NCI-H2029 treated with DMSO at 0.1 percent for 48 hours (cell line): ENCODE data around the gene KRT78.
"Not testable (repeated sequence)": the region's sequence is repeated elsewhere in the genome, so short reads cannot be mapped to it uniquely, and the experiment has no call there.

Source experiments
- DNase-seq: peaks from one replicate; lab custom pipeline; 2025; lab: John Stamatoyannopoulos, UW

Gene KRT78

DNA sequence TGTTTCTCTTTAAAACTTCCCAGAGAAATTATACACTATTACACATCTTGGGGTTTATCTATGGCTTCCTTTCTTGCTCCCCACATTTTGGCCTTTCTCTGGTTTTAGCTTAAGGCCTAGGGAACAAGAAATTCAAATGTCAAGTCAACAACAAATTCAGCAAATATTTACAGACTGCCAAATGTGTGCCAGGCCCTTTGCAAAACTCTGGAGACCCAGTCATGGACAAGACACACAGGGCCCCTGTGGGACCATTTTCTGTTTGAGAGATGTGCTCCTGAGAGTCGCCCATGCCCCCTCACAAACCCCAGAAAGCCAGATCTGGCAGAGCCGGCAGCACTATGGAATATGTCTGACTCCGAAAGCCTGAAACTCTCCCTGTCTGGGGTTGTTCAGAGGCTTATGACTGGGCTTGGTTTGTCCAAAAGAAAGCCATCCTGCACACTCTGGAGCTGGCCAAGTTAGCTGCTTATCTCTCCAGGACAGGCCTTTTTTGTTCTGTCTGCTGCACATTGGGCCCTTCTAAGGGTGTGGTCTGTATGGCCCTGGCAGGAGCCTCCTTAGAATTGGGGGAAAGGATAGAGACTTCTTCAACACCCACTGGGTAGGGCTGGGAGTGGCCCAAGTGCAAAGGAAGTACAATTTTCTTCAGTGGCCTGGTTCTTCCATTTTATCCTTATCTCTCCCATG is 51.8 kb downstream of the KRT78 start:
- DNase-seq = no peak

DNA sequence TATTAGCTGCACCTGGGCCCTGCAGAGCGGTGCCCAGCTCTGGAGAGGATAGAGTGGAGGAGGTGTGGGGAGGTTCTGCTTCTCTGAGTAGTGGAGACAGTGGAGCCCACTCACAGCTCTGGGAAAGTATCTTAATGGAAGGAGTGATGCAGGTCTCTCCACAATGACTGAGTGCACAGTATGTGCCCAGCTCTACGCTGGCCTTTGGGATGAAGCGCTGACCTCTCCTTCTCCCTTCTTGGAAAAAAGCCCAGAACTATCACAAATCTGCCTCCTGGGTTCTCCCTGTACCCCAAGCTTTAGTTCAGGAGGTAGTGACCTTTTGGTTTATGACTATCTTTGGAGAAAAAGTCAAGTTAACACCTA is 52.4 kb downstream of the KRT78 start:
- DNase-seq = no peak

DNA sequence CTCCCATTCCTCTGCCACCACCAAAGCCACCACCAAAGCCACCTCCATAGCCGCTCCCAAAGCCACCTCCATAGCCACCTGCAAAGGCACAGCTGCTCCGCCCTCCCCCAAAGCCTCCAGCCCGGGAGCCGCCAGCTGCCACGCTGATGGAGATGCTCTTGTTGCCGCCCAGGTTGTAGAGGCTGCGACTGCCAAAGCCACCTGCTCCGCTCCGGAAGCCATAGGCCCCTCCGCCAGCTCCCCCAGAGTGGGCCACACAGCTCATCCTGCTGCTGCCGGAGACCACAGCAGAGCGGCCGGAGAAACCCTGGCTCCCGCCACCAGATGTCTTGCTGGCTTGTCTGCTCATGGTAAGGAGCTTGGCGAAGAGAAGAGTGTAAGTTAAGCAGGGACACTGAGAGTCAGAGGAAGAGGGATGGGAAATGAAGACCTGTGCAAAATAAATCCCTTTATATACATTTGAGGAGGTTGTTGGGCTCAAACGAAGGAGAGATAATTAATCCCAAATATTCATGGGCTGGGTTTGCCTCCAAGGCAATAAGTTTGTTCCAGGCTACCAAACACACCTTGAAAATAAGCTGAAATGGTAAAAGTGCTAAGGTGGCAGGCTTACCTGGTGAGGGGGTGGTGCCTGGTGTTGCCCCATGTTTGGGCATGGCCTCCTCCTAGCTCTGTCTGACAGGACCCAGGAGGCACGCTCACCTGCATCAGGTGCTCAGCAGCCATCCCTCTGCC is 52.9 kb downstream of the KRT78 start, which contains the start of gene KRT3:
Gene KRT3 (minus strand): TSS at position 424 of the 735 bp plus-strand sequence. CDS start 75 bp downstream, at position 349.
- no peak for DNase-seq

DNA sequence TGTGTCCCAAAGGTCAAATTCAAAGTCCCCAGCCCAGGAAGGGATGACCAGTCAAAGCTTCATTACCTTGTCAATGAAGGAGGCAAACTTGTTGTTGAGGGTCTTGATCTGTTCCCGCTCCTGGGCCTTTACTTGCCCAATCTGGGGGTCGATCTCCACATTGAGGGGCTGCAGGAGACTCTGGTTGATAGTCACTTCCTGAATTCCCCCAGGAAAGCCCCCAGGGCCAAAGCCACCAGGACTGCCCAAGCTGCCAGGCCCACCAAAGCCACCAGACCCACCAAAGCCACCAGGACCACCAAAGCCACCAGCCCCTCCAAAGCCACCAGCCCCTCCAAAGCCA is 53.5 kb downstream of the KRT78 start:
- not testable (repeated sequence) for DNase-seq

DNA sequence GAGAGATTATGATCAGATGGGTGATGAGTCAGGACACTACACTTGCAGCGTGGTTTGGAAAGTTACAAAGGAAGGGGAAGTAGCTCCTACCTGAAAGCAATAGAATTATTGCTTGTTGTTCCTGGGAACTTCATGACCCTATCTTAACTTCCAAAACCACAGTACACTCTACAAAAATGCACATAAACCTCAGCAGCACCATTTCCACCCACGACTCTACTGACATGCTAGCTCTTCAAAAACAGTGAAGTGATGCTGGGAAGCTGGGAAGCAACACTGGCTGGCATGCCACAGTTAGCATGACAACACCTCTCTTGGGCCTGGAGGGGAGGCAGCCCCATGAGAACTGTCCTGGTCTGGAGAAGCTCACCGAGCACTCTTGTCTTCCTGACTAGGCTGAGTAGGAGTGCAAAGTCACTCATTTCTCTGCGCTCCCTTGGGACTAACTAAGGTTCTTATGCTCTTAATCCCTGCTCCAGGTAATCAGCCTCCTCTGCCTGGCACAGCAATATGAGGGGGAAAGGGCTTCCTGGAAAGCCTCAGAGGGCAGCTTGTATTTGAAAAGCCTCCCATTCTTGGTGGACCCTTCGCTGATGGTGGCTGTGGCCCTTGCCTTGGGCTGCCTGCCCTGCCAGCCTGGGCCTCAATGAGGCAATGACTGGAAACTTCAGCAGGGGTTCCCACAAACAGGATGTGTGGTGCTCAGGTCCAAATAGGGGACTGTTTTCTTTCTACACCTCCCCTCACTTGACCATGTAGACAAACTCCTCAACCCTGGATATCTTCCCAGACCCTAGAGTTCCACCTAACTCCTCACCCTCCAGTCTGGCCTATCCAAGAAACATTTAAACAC is 54.1 kb downstream of the KRT78 start:
- no peak for DNase-seq

DNA sequence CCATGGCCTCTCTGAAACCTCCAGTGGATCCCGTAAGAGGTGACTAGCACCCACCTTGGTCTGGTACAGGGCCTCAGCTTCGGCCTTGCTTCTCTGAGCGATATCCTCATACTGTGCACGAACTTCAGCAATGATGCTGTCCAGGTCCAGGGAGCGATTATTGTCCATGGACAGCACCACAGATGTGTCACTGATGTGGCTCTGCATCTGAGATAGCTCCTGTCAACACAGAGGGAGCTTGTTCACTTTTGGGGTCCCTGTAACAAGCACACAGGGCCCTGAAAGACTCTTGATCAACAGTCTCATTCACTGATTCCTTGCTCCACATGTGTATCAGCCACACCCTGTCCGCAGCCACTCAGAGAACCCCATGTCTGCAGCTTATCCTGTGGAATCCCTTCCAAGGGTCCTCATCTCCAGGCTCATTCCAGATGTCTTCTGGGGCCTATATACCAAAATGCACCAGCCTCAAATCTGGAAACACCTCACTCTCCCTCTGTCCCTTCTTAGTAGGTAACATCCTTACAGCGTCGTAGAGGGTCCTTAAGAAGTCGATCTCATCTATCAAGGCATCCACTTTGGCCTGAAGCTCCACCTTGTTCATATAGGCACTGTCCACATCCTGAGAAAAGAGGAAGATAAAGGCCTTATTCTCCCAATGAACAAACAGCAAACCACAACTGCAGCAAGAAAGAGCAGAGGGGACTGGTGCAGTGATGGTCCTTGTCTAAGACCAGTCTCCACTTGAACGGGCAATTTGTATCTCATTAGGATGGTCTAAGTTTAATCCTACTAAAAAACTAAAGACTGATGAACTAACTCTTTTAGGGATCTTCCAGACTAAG is 56.4 kb downstream of the KRT78 start:
- no peak for DNase-seq

DNA sequence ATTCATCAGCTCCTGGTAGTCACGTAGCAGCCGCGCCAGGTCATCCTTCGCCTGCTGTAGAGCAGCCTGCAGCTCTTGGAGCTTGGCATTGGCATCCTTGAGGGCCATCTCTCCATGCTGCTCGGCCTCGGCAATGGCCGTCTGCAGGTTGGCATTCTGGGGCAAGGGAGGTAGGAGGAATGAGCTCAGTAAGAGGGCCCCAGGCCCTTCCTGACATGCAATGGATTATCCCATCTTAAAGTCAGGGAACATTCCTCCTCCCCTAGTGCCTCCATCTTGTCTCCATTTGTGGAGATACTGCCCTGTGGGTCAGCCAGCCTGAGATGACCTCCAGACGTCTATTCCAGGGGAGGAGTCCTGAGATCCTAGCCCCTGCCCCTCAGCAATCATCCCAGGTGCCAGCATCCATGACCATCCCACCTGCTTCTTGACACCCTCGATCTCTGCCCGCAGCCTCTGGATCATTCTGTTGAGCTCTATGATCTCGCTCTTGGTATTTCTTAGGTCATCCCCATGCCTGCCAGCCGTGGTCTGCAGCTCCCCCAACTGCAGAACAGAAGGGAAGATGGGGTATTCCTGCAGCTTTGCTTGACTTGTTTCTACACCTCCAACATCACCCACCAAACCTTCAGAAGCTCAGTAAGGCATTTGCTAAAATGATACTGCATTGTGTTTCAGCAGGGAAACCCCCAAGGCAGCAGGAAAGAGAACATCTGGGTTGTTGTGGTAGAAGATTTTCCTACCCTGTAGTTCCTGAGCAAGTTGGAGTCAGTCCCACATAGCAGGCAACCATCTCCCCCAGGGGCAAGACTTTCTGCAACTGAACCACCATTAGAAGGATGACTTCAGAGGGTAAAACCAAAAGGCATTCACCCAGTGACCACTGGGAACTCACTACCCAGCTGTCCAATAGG is 57.3 kb downstream of the KRT78 start:
- DNase-seq = no peak

DNA sequence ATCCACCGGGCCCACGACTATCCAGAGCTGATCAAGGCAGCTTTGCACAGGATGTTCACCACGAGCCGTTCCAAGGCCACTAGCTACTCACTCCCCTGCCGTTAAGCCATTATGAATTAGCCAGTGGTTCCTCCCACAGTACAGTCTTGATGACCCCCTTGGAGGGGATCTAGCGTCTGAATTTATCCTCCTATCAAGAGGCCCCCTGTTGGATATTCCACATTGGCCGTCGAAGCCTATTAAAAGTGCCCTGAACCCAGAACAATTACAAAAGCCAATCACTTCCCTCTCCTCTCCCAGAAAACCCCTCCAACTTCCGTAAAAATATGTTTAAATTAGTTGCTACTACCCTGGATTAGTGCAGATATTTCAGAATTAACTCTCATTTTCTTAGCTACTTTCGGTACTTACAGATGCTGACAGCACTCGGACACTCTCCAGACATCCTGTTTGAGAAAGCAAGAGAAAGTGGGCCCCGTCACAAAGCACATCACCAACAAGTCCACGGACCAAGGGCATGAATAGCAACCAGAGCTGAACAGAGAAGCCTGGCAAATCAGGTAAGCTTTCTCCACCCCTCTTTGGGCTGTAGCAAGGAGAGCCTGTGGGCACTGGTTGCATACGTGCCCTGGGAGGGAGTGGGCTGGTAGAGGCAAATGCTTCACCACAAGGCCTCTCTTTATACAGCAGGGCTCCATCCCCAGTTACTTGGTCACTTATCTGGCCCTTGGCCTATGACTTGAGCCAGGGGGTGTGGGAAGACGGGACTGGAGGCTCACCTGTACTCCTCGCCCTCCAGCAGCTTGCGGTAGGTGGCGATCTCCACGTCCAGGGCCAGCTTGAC is 58.1 kb downstream of the KRT78 start:
- DNase-seq = no peak

DNA sequence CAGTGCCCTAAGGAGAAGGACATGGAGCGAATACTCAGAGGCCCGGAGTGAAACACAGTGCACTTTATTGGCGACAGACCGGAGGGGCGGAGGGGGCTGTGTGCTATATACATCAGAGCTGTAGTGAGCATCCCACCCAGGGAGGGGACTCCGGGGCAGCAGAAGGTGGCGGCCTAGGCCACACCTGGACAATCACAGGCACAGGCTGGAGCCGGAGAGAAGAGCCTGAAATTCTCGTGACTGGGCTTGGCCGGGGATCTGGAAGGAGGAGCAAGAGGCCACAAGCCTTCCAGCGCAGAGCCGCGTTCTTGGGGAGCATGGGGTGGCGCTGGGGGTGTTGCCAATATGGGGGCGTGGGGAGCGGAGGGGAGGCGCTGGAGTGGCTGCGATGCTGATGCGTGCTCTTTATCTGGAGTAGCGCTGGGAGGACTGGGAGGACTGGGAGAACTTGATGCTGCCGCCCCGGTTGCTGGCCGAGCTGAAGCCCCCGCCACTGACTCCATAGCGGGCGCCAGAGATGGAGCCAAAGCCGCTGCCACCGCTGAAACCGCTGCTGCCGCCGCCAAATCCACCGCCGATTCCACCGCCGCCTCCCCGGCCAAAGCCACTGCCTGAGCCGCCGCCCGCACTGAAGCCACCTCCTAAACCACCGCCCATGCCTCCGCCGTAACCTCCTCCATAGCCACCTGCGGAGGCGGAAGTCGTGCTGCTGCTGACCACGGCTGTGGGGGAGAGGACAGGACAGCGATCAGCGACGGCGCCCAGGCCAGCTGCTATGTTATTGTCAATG is 59.0 kb downstream of the KRT78 start:
- no peak for DNase-seq

DNA sequence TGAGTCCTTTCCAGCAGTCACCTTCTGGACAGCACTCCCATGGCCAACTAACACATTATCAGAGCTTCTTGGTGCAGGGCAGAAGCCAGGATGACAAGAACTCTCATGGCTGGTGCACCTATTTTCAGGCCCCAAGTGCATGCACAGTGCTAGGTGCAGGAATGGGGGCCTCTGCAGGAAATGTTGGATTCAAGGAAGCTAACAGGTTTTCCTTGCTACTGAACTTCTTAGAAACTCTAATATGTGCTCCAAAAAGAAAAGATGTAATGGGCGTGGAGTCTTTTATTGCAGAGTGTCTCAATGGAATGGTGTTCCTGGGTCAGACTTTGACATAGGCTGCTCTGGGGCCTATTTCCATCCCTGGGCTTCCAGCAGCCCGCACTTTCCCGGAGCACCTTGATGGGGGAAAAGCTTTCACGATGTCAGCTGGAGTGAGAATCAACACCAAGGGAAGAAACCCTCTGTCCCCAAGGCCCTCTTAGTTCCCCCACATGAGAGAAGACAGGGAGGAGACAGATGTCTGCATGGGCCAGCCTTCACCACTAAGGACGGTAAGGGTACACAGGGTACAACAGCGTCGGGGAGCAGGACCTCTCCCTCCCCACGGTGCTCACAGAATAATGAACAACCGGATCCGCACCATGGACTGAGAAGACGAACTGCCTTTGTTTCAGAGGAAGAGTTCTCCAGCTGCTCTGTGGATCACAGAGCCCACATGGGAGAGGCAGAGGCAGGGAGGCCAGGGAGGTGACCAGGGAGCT is 59.7 kb downstream of the KRT78 start:
- no peak for DNase-seq

DNA sequence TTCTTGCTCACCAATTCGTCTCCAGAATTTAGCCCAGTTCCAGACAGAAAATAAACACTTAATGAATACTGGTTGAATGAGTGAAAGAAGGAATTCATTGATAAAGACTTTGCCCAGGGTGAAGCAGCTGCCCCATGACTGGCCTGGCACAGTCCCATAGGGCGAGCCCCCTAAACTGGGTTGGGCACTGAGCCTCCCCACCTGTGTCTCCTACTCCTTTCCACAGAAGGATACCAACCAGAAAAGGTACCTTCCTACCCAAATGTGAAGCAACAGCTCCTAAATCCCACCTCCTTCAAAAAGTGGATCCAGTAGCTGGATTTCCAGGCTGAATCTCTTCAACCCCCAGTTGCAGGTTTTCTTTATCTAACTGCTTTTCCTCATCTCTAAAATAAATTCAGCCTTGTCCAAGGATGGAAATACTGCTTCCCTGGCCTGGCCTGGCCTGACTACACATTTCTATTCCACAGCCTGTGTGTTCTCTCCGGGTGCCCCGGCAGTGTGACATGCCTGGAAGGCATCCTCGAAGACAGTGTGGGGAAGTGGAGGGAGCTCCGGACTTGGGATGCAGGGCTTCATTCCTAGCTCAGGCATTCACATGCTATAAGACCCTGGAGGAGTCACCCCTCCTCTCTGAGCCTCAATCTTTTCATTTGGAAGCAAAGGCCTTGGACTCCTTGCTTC is 60.5 kb downstream of the KRT78 start:
- DNase-seq = no peak
